ENCODE results near the gene RHEX.

- TF ChIP-seq CTCF (IDR thresholded peaks at IDR 0.05) (no peak), POLR2A (IDR thresholded peaks at IDR 0.05) (no peak)
Measured at GRCh38 chr1:206006946-206007345, 46.0 kb upstream of the RHEX start.
